Measurements from ENCODE around the gene MAGEA12. TPM values are rescaled to one million over a fixed set of nuclear protein-coding genes. Genes with fewer than 3 reads are reported as not detected.
"Not testable (repeated sequence)": the region's sequence is repeated elsewhere in the genome, so short reads cannot be mapped to it uniquely, and the experiment has no call there.

Gene MAGEA12, protein sequence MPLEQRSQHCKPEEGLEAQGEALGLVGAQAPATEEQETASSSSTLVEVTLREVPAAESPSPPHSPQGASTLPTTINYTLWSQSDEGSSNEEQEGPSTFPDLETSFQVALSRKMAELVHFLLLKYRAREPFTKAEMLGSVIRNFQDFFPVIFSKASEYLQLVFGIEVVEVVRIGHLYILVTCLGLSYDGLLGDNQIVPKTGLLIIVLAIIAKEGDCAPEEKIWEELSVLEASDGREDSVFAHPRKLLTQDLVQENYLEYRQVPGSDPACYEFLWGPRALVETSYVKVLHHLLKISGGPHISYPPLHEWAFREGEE
- not detected for total RNA-seq

DNA sequence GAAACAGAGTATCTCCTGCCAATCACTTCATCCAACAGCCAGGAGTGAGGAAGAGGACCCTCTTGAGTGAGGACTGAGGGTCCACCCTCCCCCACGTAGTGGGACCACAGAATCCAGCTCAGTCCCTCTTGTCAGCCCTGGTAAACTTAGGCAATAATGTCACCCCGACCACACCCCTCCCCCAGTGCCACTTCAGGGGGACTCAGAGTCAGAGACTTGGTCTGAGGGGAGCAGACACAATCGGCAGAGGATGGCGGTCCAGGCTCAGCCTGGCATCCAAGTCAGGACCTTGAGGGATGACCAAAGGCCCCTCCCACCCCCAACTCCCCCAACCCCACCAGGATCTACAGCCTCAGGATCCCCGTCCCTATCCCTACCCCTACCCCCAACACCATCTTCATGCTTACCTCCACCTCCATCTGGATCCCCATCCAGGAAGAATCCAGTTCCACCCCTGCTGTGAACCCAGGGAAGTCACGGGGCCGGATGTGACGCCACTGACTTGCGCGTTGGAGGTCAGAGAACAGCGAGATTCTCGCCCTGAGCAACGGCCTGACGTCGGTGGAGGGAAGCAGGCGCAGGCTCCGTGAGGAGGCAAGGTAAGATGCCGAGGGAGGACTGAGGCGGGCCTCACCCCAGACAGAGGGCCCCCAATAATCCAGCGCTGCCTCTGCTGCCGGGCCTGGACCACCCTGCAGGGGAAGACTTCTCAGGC, at the start of gene MAGEA12, which contains the start of gene CSAG1:
MAGEA12 (plus strand) TSS at position 497 of the 715 bp plus-strand sequence. CDS start 2,405 bp downstream, outside the sequence.
CSAG1 (minus strand) TSS at position 461 of the 715 bp plus-strand sequence. CDS start 1,261 bp downstream, outside the sequence.
- no peak for DNase-seq

DNA sequence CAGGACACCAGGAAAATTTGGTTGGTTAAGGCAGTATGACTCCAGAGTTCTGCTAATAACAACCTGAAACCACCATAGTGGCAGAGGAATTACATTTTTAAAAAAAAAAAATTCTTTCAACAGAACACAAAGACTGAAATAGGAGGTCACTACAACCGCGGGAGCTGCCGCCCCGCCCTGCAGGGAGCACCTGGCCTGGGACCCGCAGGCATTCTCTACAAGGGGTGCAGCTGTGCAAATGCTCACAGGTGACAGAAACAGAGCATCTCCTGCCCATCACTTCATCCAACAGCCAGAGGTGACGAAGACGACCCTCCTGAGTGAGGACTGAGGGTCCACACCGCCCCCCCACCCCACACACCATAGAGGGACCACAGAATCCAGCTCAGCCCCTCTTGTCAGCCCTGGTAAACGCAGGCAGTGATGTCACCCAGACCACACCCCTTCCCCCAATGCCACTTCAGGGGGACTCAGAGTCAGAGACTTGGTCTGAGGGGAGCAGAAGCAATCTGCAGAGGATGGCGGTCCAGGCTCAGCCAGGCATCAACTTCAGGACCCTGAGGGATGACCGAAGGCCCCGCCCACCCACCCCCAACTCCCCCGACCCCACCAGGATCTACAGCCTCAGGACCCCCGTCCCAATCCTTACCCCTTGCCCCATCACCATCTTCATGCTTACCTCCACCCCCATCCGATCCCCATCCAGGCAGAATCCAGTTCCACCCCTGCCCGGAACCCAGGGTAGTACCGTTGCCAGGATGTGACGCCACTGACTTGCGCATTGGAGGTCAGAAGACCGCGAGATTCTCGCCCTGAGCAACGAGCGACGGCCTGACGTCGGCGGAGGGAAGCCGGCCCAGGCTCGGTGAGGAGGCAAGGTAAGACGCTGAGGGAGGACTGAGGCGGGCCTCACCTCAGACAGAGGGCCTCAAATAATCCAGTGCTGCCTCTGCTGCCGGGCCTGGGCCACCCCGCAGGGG, 35.3 kb upstream of the MAGEA12 start, which contains the start of gene MAGEA3:
MAGEA3 (plus strand) TSS at position 843 of the 980 bp plus-strand sequence. CDS start 2,039 bp downstream, outside the sequence.
- not testable (repeated sequence) for DNase-seq

DNA sequence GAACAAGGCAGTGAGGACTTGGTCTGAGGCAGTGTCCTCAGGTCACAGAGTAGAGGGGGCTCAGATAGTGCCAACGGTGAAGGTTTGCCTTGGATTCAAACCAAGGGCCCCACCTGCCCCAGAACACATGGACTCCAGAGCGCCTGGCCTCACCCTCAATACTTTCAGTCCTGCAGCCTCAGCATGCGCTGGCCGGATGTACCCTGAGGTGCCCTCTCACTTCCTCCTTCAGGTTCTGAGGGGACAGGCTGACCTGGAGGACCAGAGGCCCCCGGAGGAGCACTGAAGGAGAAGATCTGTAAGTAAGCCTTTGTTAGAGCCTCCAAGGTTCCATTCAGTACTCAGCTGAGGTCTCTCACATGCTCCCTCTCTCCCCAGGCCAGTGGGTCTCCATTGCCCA, 33.2 kb upstream of the MAGEA12 start:
- not testable (repeated sequence) for DNase-seq

DNA sequence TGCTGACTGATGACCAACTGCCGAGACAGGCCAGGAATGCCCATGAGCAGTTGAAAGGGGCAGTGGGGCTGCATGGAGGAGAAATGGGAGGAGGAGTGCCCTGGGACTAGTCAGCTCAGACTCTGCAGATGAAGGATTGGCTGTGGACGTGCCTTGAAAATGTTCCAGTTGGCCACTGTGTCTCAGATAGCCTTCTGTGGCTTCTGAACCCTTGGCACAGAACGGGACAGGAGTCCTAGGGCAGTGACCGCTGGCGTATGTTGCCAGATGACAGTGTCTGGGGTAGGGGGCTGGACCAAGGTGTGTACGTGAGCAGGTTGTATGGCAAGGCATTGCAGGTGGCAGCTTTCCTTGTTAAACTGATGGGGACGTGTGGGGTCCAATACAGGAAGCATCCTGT, 27.1 kb upstream of the MAGEA12 start:
- not testable (repeated sequence) for DNase-seq

DNA sequence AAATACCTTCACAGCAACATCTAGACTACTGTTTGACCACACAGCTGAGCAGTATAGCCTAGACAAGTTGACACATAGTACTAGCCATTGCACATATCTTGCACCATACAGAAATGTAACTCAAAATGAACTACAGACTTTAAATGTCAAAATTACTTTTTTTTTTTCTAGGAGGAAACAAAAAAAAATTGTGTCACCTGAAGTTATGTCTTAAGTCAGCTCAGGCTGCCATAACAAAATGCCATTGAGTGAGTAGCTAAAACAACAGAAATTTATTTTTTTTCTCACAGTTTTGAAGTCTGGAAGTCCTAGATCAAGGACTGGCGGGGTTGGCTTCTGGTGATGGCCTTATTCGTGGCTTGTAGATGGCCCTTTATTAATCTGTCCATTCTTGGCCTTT, 24.4 kb upstream of the MAGEA12 start, which contains the start of gene CSAG2:
CSAG2 (minus strand) TSS at position 101 of the 400 bp plus-strand sequence. CDS start 161 bp downstream, outside the sequence.
- not testable (repeated sequence) for DNase-seq

DNA sequence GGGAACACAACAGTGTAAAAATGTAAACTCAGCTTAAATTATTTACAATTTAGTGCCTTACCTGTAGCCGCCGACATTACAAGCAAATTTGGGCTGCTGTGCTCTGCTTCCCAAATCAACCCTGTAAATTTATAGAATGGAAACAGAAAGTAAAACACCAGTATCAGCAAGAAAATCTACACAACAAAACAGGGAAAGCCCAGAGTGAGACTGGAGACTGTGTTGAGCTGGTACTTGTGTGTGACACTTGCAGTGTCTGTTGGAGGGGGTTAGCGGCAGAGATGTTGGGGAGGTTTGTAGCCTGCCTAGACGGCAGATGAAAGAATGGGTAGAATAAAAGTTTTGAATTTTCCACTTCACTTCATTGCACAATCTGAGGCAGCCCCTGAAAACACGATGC, 20.4 kb upstream of the MAGEA12 start:
- DNase-seq, result not testable (repeated sequence)

DNA sequence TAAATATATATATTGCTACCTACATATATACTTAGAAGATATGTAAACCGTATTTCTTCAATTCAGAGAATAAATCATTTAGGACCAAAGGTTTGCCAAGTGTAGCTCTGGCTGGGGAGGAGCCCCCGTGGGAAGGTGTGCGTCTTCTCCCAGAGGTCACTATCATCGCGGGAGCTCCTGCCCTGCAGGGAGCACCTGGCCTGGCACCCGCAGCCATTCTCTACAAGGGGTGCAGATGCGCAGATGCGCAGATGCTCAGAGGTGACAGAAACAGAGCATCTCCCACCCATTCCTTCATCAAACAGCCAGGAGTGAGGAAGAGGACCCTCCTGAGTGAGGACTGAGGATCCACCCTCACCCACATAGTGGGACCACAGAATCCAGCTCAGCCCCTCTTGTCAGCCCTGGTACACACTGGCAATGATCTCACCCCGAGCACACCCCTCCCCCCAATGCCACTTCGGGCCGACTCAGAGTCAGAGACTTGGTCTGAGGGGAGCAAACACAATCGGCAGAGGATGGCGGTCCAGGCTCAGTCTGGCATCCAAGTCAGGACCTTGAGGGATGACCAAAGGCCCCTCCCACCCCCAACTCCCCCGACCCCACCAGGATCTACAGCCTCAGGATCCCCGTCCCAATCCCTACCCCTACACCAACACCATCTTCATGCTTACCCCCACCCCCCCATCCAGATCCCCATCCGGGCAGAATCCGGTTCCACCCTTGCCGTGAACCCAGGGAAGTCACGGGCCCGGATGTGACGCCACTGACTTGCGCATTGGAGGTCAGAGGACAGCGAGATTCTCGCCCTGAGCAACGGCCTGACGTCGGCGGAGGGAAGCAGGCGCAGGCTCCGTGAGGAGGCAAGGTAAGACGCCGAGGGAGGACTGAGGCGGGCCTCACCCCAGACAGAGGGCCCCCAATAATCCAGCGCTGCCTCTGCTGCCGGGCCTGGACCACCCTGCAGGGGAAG, 19.5 kb upstream of the MAGEA12 start, which contains the start of gene MAGEA2B:
MAGEA2B (plus strand) TSS at position 814 of the 973 bp plus-strand sequence. CDS start 2,479 bp downstream, outside the sequence.
- not testable (repeated sequence) for DNase-seq

DNA sequence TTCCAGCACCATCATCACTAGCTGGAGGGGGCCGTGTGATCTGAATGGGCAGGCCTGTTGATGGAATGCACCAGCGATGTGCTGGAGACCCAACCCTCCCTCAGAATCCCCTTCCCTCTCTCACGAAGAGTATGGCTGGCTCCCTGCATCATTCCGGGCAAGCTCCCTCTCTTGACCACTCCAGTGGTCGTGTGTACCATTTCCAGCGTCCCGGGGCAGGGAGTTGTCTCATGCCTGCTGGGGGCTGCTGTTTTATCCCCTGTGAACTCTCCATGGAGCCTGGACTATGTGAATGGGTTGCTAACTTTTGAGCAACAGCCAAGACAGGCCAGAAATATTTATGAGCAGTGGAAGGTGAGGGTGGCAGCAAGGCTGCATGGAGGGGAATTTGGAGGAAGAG, 8.1 kb upstream of the MAGEA12 start:
- DNase-seq, result no peak

DNA sequence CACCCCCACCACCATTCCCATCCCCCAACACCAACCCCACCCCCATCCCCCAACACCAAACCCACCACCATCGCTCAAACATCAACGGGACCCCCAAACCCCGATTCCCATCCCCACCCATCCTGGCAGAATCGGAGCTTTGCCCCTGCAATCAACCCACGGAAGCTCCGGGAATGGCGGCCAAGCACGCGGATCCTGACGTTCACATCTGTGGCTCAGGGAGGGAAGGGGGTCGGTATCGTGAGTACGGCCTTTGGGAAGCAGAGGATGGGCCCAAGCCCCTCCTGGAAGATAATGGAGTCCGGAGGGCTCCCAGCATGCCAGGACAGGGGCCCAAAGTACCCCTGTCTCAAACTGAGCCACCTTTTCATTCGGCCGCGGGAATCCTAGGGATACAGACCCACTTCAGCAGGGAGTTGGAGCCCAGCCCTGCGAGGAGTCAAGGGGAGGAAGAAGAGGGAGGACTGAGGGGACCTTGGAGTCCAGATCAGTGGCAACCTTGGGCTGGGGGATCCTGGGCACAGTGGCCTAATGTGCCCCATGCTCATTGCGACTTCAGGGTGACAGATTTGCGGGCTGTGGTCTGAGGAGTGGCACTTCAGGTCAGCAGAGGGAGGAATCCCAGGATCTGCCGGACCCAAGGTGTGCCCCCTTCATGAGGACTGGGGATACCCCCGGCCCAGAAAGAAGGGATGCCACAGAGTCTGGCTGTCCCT, 744 bp downstream of the MAGEA12 start:
- DNase-seq, result not testable (repeated sequence)

DNA sequence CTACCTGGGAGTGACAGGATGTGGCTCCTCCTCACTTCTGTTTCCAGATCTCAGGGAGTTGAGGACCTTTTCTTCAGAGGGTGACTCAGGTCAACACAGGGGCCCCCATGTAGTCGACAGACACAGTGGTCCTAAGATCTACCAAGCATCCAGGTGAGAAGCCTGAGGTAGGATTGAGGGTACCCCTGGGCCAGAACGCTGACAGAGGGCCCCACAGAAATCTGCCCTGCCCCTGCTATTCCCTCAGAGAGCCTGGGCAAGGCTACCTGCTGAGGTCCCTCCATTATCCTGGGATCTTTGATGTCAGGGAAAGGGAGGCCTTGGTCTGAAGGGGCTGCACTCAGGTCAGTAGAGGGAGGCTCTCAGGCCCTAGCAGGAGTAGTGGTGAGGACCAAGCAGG, 1.5 kb downstream of the MAGEA12 start:
- no peak for DNase-seq

DNA sequence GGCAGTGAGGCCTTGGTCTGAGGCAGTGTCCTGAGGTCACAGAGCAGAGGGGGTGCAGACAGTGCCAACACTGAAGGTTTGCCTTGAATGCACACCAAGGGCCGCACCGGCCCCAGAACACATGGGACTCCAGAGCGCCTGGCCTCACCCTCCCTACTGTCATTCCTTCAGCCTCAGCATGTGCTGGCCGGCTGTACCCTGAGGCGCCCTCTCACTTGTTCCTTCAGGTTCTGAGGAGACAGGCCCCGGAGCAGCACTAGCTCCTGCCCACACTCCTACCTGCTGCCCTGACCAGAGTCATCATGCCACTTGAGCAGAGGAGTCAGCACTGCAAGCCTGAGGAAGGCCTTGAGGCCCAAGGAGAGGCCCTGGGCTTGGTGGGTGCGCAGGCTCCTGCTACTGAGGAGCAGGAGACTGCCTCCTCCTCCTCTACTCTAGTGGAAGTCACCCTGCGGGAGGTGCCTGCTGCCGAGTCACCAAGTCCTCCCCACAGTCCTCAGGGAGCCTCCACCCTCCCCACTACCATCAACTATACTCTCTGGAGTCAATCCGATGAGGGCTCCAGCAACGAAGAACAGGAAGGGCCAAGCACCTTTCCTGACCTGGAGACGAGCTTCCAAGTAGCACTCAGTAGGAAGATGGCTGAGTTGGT, 2.4 kb downstream of the MAGEA12 start:
- no peak for DNase-seq

DNA sequence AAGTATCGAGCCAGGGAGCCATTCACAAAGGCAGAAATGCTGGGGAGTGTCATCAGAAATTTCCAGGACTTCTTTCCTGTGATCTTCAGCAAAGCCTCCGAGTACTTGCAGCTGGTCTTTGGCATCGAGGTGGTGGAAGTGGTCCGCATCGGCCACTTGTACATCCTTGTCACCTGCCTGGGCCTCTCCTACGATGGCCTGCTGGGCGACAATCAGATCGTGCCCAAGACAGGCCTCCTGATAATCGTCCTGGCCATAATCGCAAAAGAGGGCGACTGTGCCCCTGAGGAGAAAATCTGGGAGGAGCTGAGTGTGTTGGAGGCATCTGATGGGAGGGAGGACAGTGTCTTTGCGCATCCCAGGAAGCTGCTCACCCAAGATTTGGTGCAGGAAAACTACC, 3.0 kb downstream of the MAGEA12 start:
- DNase-seq, result not testable (repeated sequence)

DNA sequence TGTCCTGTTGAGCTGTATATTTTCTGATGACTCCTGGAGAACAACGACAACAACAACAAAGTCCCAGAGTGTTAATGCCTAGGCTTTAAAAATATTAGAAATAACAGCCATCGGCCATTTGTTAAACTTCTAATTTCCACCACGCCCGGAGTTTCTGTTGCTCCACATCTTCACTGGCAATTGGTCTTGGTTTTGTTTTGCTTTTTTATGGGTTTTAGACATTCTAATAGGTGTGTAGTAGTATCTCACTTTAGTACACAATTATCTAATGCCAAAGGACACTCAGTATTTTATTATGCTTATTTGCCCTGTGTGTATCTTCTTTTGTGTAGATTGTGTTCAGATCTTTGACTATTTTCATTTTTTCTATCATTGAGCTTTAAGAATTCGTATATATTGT, 5.0 kb downstream of the MAGEA12 start:
- no peak for DNase-seq

DNA sequence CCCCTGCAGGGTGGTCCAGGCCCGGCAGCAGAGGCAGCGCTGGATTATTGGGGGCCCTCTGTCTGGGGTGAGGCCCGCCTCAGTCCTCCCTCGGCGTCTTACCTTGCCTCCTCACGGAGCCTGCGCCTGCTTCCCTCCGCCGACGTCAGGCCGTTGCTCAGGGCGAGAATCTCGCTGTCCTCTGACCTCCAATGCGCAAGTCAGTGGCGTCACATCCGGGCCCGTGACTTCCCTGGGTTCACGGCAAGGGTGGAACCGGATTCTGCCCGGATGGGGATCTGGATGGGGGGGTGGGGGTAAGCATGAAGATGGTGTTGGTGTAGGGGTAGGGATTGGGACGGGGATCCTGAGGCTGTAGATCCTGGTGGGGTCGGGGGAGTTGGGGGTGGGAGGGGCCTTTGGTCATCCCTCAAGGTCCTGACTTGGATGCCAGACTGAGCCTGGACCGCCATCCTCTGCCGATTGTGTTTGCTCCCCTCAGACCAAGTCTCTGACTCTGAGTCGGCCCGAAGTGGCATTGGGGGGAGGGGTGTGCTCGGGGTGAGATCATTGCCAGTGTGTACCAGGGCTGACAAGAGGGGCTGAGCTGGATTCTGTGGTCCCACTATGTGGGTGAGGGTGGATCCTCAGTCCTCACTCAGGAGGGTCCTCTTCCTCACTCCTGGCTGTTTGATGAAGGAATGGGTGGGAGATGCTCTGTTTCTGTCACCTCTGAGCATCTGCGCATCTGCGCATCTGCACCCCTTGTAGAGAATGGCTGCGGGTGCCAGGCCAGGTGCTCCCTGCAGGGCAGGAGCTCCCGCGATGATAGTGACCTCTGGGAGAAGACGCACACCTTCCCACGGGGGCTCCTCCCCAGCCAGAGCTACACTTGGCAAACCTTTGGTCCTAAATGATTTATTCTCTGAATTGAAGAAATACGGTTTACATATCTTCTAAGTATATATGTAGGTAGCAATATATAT, 20.4 kb downstream of the MAGEA12 start, which contains the start of gene MAGEA2:
MAGEA2 (minus strand) TSS at position 157 of the 965 bp plus-strand sequence. CDS start 2,479 bp downstream, outside the sequence.
- not testable (repeated sequence) for DNase-seq

DNA sequence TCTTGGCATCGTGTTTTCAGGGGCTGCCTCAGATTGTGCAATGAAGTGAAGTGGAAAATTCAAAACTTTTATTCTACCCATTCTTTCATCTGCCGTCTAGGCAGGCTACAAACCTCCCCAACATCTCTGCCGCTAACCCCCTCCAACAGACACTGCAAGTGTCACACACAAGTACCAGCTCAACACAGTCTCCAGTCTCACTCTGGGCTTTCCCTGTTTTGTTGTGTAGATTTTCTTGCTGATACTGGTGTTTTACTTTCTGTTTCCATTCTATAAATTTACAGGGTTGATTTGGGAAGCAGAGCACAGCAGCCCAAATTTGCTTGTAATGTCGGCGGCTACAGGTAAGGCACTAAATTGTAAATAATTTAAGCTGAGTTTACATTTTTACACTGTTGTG, 21.3 kb downstream of the MAGEA12 start:
- not testable (repeated sequence) for DNase-seq

DNA sequence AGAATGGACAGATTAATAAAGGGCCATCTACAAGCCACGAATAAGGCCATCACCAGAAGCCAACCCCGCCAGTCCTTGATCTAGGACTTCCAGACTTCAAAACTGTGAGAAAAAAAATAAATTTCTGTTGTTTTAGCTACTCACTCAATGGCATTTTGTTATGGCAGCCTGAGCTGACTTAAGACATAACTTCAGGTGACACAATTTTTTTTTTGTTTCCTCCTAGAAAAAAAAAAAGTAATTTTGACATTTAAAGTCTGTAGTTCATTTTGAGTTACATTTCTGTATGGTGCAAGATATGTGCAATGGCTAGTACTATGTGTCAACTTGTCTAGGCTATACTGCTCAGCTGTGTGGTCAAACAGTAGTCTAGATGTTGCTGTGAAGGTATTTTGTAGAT, 25.4 kb downstream of the MAGEA12 start, which contains the start of gene CSAG3:
CSAG3 (plus strand) TSS at position 301 of the 400 bp plus-strand sequence.
- not testable (repeated sequence) for DNase-seq

DNA sequence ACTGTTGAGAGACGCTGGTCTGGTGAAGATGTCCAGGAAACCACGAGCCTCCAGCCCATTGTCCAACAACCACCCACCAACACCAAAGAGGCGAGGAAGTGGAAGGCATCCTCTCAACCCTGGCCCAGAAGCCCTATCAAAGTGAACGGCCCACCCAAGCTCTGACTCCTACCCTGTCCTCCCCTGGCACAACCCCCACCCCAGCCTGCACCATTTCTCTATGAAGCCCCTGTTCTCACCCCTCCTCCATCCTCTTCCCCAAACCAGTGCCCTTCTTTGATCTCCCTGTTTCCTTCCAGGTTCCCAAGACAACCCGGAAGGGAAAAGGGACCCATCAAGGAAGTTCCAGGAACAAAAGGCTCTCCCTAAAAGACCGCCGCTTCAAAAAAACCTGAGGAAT, 26.0 kb downstream of the MAGEA12 start:
- not testable (repeated sequence) for DNase-seq

DNA sequence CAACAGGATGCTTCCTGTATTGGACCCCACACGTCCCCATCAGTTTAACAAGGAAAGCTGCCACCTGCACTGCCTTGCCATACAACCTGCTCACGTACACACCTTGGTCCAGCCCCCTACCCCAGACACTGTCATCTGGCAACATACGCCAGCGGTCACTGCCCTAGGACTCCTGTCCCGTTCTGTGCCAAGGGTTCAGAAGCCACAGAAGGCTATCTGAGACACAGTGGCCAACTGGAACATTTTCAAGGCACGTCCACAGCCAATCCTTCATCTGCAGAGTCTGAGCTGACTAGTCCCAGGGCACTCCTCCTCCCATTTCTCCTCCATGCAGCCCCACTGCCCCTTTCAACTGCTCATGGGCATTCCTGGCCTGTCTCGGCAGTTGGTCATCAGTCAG, 28.0 kb downstream of the MAGEA12 start:
- not testable (repeated sequence) for DNase-seq

Data from occipital lobe (tissue), 2 donors.